ENCODE measurements around the gene SYT4. TPM values are rescaled to one million over a fixed set of nuclear protein-coding genes. Genes with fewer than 3 reads are reported as not detected.

SYT4 gene
- total RNA-seq, 3 donors from 2014 or later: not detected

- DNase-seq: no peak
- peaks cover 16% of the 10 kb centered on the region for H3K9me3 Mint-ChIP-seq
- no peak overlapping the region for H3K4me3 Mint-ChIP-seq
- ATAC-seq: no peak
- H3K4me1 Mint-ChIP-seq (ENCODE audit: low read depth): no peaks in the 10 kb centered on the region
- H3K27me3 Mint-ChIP-seq (ENCODE audit: low read depth): peaks cover 2% of the 10 kb centered on the region
- H3K36me3 Mint-ChIP-seq (ENCODE audit: insufficient read depth): no peaks in the 10 kb centered on the region
Measured at GRCh38 chr18:43267818-43268217, 9.5 kb downstream of the SYT4 start.

GRCh38 chr18:43265465-43265864 lies 11.8 kb downstream of the SYT4 start:
- ATAC-seq (no peak), DNase-seq (no peak)
- Mint-ChIP-seq H3K4me3 (no peak overlapping the region), H3K27me3 (ENCODE audit: low read depth) (no peaks in the 10 kb centered on the region), H3K4me1 (ENCODE audit: low read depth) (no peaks in the 10 kb centered on the region), H3K9me3 (peaks cover 16% of the 10 kb centered on the region), H3K36me3 (ENCODE audit: insufficient read depth) (no peaks in the 10 kb centered on the region)

GRCh38 chr18:43248610-43249249 lies 28.6 kb downstream of the SYT4 start:
- H3K27me3 Mint-ChIP-seq (ENCODE audit: low read depth): no peaks in the 10 kb centered on the region
- H3K9me3 Mint-ChIP-seq: peaks cover 8% of the 10 kb centered on the region

GRCh38 chr18:43247944-43248343 lies 29.3 kb downstream of the SYT4 start:
- Mint-ChIP-seq H3K4me1 (ENCODE audit: low read depth) (no peaks in the 10 kb centered on the region), H3K4me3 (no peak overlapping the region), H3K27me3 (ENCODE audit: low read depth) (no peaks in the 10 kb centered on the region), H3K36me3 (ENCODE audit: insufficient read depth) (no peaks in the 10 kb centered on the region), H3K9me3 (peaks cover 5% of the 10 kb centered on the region)
- no peak for DNase-seq
- ATAC-seq: no peak

More at GRCh38 chr18:43248610-43249249, 28.6 kb downstream of the SYT4 start:
- ATAC-seq (no peak), DNase-seq (no peak)
- Mint-ChIP-seq H3K4me3 (no peak overlapping the region), H3K36me3 (ENCODE audit: insufficient read depth) (no peaks in the 10 kb centered on the region), H3K4me1 (ENCODE audit: low read depth) (no peaks in the 10 kb centered on the region)

- no peaks in the 10 kb centered on the region for H3K27me3 Mint-ChIP-seq (ENCODE audit: low read depth)
- no peaks in the 10 kb centered on the region for H3K36me3 Mint-ChIP-seq (ENCODE audit: insufficient read depth)
- H3K4me1 Mint-ChIP-seq (ENCODE audit: low read depth): no peaks in the 10 kb centered on the region
- no peak for DNase-seq
- no peak overlapping the region for H3K4me3 Mint-ChIP-seq
- no peak for ATAC-seq
- H3K9me3 Mint-ChIP-seq: no peaks in the 10 kb centered on the region
Measured at GRCh38 chr18:43238429-43238828, 38.9 kb downstream of the SYT4 start.

- Mint-ChIP-seq H3K27me3 (ENCODE audit: low read depth) (no peaks in the 10 kb centered on the region), H3K36me3 (ENCODE audit: insufficient read depth) (no peaks in the 10 kb centered on the region)
Measured at GRCh38 chr18:43236921-43237320, 40.4 kb downstream of the SYT4 start.

GRCh38 chr18:43234889-43235288 lies 42.4 kb downstream of the SYT4 start:
- Mint-ChIP-seq H3K9me3 (peaks cover 2% of the 10 kb centered on the region), H3K4me3 (no peak overlapping the region), H3K27me3 (ENCODE audit: low read depth) (no peaks in the 10 kb centered on the region), H3K36me3 (ENCODE audit: insufficient read depth) (no peaks in the 10 kb centered on the region), H3K4me1 (ENCODE audit: low read depth) (no peaks in the 10 kb centered on the region)
- DNase-seq: no peak
- ATAC-seq: no peak

More at GRCh38 chr18:43236921-43237320, 40.4 kb downstream of the SYT4 start:
- ATAC-seq (no peak), DNase-seq (no peak)
- Mint-ChIP-seq H3K4me3 (no peak overlapping the region), H3K4me1 (ENCODE audit: low read depth) (no peaks in the 10 kb centered on the region), H3K9me3 (no peaks in the 10 kb centered on the region)

GRCh38 chr18:43222501-43222900 lies 54.8 kb downstream of the SYT4 start:
- no peaks in the 10 kb centered on the region for H3K36me3 Mint-ChIP-seq (ENCODE audit: insufficient read depth)
- ATAC-seq (no peak), DNase-seq (no peak)
- no peaks in the 10 kb centered on the region for H3K27me3 Mint-ChIP-seq (ENCODE audit: low read depth)
- no peaks in the 10 kb centered on the region for H3K9me3 Mint-ChIP-seq
- H3K4me3 Mint-ChIP-seq: no peak overlapping the region
- no peaks in the 10 kb centered on the region for H3K4me1 Mint-ChIP-seq (ENCODE audit: low read depth)

GRCh38 chr18:43220691-43221090 lies 56.6 kb downstream of the SYT4 start:
- no peaks in the 10 kb centered on the region for H3K27me3 Mint-ChIP-seq (ENCODE audit: low read depth)
- H3K4me1 Mint-ChIP-seq (ENCODE audit: low read depth): no peaks in the 10 kb centered on the region
- ATAC-seq: no peak
- no peaks in the 10 kb centered on the region for H3K36me3 Mint-ChIP-seq (ENCODE audit: insufficient read depth)
- no peak for DNase-seq
- H3K9me3 Mint-ChIP-seq: no peaks in the 10 kb centered on the region
- H3K4me3 Mint-ChIP-seq: no peak overlapping the region

Other genes with a start within 250 kb of the SYT4 start
- gene RIT2, start 161.8 kb downstream of the SYT4 start, total RNA-seq: not detected